Measurements from ENCODE around the gene RPL23.

RPL23 gene

GRCh38 chr17:38883592-38884526 is 30.3 kb upstream of the RPL23 start:
- DNase-seq (ENCODE audit: low read depth): no peak

DNA sequence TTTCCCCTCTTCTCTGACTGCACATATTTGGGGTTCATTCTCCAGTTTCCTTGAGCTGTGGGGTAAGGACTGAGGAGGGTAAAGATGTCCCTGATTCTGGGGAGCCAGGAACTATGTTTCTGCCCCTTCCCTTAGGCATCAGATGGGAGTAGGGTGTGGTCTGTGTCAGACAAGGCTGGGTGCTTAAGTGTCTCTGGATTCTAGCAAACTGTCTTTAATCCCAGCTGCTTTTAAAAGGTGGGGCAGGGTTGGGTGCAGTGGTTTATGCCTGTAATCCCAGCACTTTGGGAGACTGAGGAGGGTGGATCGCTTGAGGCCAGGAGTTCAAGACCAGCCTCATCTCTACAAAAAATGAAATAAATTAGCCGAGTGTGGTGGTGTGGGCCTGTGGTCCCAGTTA is 29.3 kb upstream of the RPL23 start:
- DNase-seq (ENCODE audit: low read depth): no peak

- DNase-seq (ENCODE audit: low read depth): peak; percentile 54
Measured at GRCh38 chr17:38881600-38882191, 28.2 kb upstream of the RPL23 start.

- DNase-seq (ENCODE audit: low read depth): no peak
Measured at GRCh38 chr17:38879878-38880665, 26.6 kb upstream of the RPL23 start.

DNA sequence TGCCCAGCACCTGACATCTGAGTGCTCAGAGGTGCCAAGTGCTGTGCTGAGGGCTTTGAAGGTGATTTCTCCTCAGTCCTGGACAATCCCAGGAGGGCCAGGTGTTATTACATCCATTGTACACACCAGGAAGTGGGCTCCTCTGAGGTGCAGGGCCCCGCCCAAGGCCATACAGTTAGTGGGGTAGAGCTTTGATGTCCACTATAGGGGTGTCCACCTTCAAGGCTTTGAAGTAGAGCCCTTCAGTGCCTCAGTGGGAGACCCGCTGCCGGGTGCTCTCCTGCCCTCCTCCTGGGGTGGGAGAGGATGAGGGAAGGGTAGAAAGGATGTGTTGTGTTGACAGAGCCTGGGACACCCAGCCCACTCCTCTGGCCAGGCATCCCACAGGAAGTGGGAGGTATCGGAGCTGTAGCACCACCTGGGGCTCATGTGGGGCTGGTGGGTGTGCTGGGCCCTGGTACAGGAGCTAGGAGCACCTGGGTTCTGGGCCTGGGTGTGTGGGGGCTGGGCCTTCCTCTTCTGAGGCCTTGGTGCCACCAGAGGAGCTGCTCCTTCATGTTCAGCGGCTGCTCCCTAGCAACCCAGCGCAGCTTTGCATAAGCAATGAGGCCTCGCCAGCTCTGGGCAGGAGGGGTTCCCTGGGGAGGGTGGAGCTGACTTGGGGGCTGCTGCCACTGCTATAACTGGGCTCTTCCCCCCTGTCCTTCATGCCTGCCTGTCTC is 23.8 kb upstream of the RPL23 start:
- no peak for DNase-seq (ENCODE audit: low read depth)

DNA sequence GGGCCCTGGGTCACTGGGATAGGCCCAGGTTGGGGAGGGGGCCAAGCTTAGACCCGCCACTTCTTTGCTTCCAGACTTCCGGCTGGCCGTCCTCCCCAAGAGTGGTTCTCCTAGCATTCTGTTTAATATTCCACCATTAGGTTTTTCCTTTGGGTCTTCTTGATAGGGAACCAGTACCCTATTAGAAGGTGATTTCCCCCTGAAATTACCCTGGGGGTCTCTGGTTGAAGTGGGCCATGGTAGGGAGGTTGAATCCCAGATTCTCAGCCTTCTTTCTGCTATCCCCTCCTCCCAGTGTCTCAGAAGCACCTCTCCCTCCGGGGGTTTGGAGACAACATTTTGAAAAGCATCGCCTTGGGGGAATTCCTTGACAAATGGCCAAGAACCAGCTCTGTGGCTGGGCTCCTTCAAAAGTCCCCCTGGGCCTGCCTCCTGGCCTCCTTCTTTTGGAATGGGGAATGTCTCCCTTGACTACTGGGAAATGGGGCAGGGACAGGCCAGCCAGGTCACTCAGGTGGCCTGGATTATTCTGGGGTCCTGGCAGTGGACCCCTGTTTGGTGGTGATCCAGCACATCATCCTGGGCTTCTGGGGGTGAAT is 22.1 kb upstream of the RPL23 start:
- DNase-seq (ENCODE audit: low read depth): no peak

DNA sequence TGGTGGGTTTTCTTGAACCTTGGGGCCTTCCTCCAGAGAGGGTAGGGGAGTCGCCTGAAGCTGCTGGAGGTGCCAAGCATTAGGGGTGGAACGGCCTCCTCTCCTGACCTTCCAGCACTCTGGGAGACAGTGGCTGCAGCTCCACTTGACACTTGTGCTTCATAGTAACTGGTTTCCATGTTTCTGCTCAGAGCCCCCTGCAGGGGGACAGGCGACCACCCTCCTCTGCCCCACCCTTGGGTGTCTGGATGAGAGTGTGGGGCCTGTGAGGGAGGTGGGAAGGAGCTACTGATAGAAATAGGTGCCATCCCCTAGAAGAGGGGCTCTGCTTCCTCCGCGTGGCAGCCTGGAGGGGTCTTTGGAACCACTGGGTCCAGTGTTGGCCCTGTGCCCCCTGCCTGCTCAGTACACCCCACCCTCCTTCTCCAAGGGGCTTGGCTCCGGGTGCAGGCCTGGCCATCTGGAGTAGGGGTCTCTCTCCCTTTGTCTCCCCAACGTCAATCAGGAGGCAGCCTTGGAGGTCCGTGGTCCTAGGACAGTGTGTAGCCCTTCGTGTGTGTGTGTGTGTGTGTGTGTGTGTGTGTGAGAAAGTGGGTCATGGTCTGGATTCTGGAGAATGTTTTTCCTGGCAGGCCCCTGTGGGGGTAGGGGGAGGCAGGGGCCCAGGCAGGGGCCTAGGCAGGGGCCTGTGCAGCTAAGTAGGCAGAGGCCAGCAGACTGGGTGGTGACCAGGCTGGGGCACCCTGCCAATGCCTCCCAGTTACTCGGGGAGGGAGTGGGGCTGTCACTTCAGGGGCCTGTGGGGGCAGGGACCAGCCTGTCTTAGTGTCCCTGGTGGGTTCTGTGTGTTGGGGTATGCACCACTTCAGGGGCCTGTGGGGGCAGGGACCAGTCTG is 21.2 kb upstream of the RPL23 start:
- no peak for DNase-seq (ENCODE audit: low read depth)

DNA sequence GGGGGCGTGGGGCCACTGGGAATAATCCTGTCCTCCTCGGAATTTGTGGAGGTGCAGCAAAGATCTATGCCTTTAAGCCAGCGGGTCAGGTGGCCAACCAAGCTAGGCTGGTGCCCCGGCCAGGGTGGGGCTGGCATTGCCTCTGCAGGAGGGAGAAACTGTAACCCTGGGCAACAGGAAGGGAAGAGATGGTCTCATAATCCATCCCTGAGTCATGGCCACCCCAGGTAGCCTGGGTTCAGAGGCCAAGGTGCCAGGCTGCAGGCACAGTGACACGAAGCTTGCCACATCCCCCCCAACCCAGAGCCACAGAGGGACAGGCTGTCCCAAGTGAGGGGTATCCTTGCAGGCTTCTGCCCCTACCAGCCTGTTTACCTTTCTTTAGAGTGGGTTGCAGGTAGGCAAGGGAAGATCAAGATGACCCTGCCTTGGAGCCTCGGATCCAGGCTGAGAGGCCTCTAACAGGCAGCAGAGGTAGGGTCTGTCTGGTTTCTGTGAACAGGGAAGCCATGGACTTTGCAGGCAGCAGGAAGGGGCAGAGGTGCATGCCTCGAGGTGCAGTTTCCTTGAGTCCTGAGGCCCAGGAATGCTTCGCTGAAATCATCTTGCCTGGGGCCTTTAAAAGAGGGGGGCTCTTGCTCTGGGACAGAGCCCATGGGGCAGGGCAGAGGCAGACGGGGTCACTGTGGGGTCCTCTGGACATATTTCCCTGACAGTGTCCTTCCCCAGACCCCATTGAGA is 20.3 kb upstream of the RPL23 start:
- no peak for DNase-seq (ENCODE audit: low read depth)

DNA sequence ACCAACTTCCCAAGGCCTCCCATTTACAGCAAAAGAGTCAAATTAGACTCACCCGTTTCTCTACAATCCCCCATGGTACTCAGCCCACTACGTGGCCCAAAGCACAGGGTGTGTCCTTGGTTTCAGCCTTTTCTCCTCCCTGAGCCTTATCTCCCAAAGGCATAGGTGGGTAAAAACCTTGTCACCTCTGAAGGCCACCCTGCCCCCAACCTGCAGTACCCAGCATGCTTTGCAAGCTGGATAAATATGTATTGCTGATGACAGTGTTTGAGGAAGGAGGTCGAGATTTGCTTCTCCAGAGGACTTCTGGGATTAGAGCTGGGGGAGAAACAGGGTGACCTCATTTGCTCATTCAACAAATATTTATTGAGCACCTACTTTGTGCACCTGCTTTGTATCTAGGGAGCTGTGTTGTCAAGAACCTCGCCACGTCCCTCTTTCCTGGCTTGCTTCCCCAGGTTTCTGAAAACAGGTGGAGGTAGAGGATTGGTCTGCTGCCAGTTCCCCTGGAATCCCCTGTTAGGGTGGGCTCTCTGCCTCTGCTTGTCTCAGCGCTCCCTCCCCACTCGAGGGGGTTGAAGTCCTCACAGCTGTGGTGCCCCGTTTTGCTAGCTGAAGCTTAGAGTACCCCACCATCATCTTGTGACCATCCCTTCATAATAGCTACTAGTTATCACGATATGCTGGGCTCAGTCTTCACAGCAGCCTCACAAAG is 19.3 kb upstream of the RPL23 start:
- DNase-seq (ENCODE audit: low read depth): no peak

- no peak for DNase-seq (ENCODE audit: low read depth)
Measured at GRCh38 chr17:38872027-38872511, 18.5 kb upstream of the RPL23 start.

DNA sequence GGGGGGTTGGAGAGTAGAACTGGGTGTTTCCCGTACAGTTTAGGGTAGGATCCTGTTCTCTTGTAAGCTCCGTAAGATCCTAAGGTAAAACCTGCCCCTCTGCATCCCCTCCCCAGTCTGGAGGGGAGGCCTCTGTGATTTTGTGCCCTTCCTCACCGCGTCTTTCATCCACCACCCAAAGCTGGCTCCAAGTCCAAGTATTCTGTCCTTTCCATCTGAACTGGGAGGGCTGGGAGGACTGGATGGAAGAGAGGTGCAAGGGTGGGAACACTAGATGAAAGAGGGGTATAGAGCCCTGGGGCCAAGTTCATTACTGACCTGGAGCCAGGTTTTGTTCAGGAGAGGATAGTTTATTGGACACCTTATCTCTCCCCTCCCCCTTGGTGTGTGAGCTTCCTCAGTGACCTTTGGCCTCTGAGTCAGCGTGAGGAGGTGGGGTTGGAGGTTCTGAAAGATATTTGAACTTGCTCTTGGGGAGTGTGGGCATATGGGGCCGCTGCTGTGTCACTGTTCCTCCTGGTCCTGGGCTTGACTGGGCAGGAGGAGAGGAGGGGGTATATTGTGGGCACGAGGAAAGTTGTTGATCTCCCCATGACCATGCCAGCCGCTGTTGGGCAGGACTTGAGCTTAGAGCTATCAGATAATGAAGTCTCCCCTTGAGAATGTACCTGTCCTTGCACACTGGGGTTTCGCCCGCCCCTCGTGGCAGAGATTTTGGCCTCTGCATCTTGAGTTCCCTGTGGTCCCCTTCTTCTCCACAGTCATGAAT is 17.9 kb upstream of the RPL23 start:
- peak; percentile 71 for DNase-seq (ENCODE audit: low read depth)

- peak; percentile 60 for DNase-seq (ENCODE audit: low read depth)
Measured at GRCh38 chr17:38870259-38871165, 17.0 kb upstream of the RPL23 start.

- peak; percentile 81 for DNase-seq (ENCODE audit: low read depth)
Measured at GRCh38 chr17:38869526-38870258, 16.2 kb upstream of the RPL23 start, which contains the start of gene LASP1. TSS of gene LASP1 (plus strand) at chr17:38870058. CDS start at chr17:38870190, 132 bp downstream.

- peak; percentile 90 for DNase-seq (ENCODE audit: low read depth)
Measured at GRCh38 chr17:38868817-38869525, 15.4 kb upstream of the RPL23 start.

DNA sequence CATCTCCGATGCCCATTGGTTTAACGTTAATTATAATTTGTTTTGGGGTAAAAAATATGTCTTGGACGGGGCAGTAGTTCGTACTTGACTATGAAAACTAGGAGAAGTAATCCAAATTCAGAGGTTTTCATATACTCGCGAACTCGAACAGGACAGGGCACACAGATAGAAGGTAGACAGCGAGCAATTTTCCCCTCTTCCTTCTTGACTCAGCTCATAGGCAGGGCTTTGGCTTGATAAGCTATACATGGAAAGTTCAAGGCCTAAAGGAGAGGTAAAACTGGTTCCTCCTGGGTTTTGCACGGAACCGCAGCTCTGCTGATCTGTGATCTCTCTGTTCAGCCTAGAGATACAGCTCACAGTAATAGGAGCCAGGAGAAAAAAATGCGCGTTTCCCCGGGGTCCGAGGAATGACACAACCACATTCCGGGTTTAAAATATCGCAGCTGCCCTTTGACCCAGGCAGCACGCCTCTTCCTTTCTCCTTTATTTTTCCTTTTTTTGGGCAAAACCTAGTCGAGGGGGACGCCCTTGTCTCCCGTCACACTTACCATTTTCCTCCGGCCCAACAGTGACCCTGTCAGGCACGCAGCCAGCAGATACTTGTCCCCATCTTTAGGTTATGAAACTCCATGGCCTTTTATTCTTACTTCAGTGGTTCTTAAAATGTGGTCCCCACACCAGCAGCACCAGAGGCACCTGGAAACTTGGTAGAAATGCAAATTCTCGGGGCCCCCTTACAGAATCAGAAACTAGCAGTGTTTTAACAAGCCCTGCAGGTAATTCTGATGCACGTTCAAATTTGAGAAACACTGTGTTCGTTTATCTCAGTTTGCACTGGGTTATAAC is 14.7 kb upstream of the RPL23 start:
- DNase-seq (ENCODE audit: low read depth): no peak
